ENCODE data around the gene HIF3A. TPM values are rescaled to one million over a fixed set of nuclear protein-coding genes. Genes with fewer than 3 reads are reported as not detected.
A peak's percentile ranks its signal among the peaks of the same experiment; 100 is the strongest.
"Not testable (repeated sequence)": the region's sequence is repeated elsewhere in the genome, so short reads cannot be mapped to it uniquely, and the experiment has no call there.

The HIF3A gene
- total RNA-seq, 4 donors from 2014 or later: 18.4 to 262 (median 91.2) TPM

- TF ChIP-seq POLR2A (IDR thresholded peaks at IDR 0.05) (no peak), CTCF (IDR thresholded peaks at IDR 0.05) (peak; percentile 54 to 94 (median 84))
Measured at GRCh38 chr19:46265217-46265828, 31.5 kb upstream of the HIF3A start.

GRCh38 chr19:46269101-46269500, 27.7 kb upstream of the HIF3A start:
- H3K4me3 ChIP-seq: no peak overlapping the region
- H3K9me3 ChIP-seq: no peaks in the 10 kb centered on the region
- H3K4me1 ChIP-seq: no peaks in the 10 kb centered on the region
- TF ChIP-seq CTCF (IDR thresholded peaks at IDR 0.05) (no peak), POLR2A (IDR thresholded peaks at IDR 0.05) (no peak)
- no peaks in the 10 kb centered on the region for H3K27me3 ChIP-seq
- H3K27ac ChIP-seq: no peak overlapping the region
- H3K36me3 ChIP-seq: no peaks in the 10 kb centered on the region
- DNase-seq: no peak

More at GRCh38 chr19:46265217-46265828, 31.5 kb upstream of the HIF3A start:
- H3K4me3 ChIP-seq: no peak overlapping the region
- H3K4me1 ChIP-seq: no peaks in the 10 kb centered on the region
- H3K27me3 ChIP-seq: no peaks in the 10 kb centered on the region
- H3K36me3 ChIP-seq: no peaks in the 10 kb centered on the region
- H3K27ac ChIP-seq: no peak overlapping the region
- H3K9me3 ChIP-seq: no peaks in the 10 kb centered on the region
- peak in 2 of 3 donors; percentile 45 to 81 for DNase-seq

- Histone ChIP-seq H3K4me1 (no peaks in the 10 kb centered on the region), H3K36me3 (no peaks in the 10 kb centered on the region), H3K9me3 (no peaks in the 10 kb centered on the region), H3K27ac (no peak overlapping the region), H3K27me3 (no peaks in the 10 kb centered on the region), H3K4me3 (no peak overlapping the region)
- DNase-seq: no peak
- no peak for TF ChIP-seq CTCF (IDR thresholded peaks at IDR 0.05)
Measured at GRCh38 chr19:46270521-46271256, 26.2 kb upstream of the HIF3A start.

GRCh38 chr19:46271481-46272197, 25.2 kb upstream of the HIF3A start:
- Histone ChIP-seq H3K27me3 (no peaks in the 10 kb centered on the region), H3K36me3 (no peaks in the 10 kb centered on the region), H3K4me1 (no peaks in the 10 kb centered on the region), H3K27ac (no peak overlapping the region), H3K9me3 (no peaks in the 10 kb centered on the region), H3K4me3 (no peak overlapping the region)
- no peak for DNase-seq
- TF ChIP-seq CTCF (IDR thresholded peaks at IDR 0.05) (no peak), POLR2A (IDR thresholded peaks at IDR 0.05) (no peak)

GRCh38 chr19:46273931-46274330, 22.9 kb upstream of the HIF3A start:
- H3K36me3 ChIP-seq, H3K27ac ChIP-seq, DNase-seq, H3K4me3 ChIP-seq, H3K4me1 ChIP-seq, H3K27me3 ChIP-seq, H3K9me3 ChIP-seq: not testable (repeated sequence)

- Histone ChIP-seq H3K27me3 (no peaks in the 10 kb centered on the region), H3K4me3 (no peak overlapping the region), H3K4me1 (no peaks in the 10 kb centered on the region), H3K36me3 (no peaks in the 10 kb centered on the region), H3K9me3 (no peaks in the 10 kb centered on the region), H3K27ac (no peak overlapping the region)
- no peak for DNase-seq
- TF ChIP-seq CTCF (IDR thresholded peaks at IDR 0.05): no peak
- TF ChIP-seq POLR2A (IDR thresholded peaks at IDR 0.05): no peak
Measured at GRCh38 chr19:46279177-46279576, 17.7 kb upstream of the HIF3A start.
